ENCODE data around the gene BEST1.

The BEST1 gene

DNA sequence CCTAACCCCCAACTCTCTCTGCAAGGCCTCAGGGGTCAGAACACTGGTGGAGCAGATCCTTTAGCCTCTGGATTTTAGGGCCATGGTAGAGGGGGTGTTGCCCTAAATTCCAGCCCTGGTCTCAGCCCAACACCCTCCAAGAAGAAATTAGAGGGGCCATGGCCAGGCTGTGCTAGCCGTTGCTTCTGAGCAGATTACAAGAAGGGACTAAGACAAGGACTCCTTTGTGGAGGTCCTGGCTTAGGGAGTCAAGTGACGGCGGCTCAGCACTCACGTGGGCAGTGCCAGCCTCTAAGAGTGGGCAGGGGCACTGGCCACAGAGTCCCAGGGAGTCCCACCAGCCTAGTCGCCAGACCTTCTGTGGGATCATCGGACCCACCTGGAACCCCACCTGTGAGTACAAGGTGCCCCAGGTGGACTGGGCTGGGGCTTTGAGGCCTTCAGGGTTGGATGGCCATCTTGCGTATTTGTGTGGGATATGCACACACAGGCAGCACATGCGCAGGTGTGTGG is at the start of gene BEST1:
BEST1 (plus strand) TSS at position 317 of the 513 bp plus-strand sequence. CDS start 1,456 bp downstream, outside the sequence.
- DNase-seq, result no peak

DNA sequence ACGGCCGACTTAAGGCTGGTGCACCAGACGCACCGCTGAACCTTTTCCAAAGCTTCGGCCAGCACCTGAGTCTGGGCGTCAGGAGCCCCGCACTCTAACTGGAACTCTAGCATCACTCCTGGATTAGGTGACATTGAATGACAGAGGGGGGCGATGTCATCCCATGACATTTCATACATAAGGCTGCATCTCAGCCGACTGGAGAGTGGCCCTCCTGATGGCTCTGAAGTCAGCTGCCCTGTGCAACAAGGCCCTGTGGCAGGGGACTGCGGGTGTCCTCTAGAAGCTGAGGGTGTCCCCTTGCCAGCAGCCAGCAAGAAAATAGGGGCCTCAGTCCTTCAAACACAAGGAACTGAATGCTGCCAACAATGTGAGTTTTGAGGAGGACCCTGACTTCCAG is 48.8 kb upstream of the BEST1 start:
- DNase-seq, result no peak

DNA sequence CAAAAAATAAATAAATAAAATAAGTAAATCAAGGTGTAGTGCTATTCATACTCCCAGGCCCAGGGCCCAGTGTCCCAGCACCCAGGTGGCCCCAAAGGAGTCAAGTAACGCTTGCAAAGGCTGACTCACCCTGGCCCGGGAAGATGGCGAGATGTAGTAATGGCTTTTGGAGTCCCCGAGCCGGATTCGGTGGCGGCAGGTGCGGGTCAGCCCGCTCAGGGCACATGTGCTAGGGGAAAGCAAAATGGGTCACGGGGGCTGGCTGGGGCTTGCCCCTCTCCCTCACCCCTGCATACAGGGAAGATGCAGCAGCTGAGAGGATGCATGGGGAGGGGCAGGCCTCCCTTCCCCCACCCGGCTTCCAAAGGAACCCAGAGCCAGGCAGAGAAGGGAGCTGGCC is 47.8 kb upstream of the BEST1 start:
- DNase-seq, result no peak

DNA sequence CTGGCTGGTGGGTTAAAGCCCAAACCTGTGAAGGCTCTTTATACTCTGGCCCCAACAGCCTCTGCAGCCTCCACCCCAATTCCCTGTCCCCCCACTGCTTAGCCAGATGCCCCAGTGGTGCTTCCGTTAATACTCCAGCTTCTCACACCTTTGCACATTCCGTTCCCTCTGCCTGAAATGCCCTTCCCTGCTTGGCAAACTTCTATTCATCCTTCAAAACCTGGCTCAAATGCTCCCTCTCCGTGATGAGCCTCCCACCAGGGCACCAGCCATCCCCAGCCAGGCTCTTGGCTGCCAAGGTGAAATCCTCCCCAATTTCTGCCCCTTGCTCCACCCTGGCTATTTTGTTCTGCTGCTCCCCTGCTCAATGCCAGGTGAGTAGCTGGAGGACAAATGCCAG is 46.3 kb upstream of the BEST1 start:
- DNase-seq, result no peak

DNA sequence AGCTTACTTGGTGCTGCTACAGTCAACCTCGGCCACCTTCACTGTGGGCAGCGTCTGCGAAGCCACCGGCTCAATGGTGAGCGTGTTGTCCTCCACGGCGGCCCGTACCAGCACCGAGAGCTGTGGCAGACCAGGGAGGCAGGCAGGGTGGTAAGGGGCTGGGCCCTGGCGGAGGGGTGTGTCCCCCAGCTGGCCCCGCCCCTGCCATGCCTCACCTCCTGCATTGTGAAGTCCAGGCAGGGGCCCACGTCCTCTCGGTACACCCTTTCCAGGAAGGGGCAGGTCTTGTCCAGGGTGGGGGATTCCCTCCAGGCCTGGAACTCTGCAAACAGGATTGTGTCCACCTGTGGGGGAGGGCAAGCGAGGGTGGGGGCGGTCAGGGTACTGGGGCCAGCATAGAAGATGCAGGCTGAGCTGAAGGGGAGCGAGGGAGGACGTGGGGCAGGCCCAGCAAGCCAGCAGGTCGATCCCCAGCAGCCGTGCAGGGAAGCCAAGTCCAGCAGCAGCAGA is 45.6 kb upstream of the BEST1 start:
- no peak for DNase-seq

DNA sequence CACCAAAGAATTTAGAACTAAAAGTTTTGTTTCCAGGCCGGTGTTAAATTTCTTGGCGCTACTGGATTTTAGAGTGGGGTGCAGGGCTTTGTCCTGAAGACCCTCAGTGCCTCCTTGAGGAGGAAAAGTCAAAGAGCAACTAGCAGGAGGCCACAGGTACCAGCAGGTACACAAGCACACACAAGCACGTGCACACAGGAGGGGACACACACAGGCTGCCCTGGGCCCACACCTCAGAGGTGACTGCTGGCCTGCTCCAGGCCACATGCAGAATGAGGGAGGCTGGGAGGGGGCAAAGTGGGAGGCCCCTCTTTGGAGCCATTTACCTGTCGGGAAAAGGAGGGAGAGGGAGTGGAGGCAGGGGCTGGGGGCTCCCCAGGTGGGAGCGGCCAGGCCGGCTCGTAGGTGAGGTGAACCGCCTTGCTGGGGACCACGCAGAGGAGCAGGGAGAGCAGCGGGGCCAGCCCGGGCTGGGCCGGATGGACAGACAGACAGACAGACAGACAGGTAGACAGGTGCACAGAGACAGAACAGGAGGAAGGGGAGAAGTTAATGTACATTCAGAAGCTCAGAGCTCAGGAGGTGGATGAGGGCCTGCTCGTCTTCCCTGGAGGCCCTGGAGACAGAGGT is 45.0 kb upstream of the BEST1 start:
- DNase-seq, result no peak

DNA sequence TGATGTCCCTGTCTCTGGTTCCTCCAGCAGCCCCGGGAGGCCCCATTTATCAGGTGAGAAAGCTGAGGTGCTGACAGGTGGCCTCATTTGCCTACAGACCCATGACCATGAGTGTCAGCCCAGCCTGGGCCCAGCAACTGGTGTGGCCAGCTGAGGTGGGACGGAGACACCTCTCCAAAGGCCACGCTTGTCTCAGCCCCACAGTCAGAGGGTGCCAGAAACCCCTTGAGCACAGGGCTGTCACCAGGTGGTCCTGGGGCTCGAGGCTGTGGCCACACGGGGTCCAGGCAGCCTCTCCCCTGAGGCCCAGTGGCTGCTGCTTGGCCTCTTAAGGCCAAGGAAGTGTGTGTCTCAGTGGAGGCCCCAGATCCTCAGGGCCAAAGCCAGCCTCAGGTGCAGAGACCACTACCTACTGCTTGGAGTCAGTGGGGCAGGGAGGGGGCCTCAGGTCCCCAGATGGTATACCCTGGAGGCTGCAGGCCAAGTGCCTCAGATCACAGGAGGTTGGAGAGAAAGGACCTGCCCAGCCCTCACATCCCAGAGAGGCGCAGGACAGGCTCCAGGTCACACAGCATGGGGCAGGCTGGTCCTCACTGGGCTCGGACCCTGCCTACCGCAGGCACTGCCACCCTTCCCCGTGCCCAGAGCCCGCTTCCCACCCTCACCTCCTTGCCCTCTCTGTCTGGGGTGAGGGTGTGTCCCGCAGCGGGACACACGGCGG is 44.2 kb upstream of the BEST1 start:
- no peak for DNase-seq

DNA sequence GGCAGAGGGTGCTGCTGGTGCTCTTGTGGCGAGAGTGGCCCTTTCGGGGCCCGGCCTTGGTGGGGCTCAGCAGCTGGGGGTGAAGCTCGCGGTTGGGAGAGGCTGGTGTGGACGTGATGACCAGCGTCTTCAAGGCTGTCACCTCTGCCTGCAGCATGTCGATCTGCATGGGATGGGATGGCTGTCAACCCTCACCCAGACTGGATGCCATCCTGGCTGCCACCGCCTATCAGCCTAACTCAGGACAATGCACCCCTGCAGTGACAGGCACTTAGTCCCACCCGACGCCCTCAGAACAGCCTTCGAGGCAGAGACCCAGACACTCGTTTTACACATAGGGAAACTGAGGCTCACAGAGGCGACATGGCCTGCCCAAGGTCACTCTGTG is 43.6 kb upstream of the BEST1 start:
- no peak for DNase-seq

DNA sequence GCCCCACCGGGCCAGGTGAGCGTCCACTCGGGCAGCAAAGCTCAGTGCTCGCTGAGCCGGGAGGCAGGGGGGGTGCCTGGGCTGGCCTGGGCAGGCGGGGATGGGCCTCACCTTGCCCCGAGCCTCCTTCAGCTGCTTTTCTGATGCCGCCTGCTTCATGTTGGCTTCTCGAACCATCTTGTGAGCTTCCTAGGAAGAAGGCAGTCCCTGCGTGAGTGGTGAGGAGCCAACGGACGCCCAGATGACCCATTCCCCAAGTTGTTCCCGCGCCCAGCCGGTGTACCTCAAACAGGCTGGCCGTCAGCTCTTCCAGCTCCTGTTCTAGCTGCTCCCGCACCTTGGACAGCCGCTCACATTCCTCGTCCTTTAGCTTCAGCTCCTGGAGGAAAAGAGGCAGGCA is 42.9 kb upstream of the BEST1 start:
- DNase-seq, result no peak

DNA sequence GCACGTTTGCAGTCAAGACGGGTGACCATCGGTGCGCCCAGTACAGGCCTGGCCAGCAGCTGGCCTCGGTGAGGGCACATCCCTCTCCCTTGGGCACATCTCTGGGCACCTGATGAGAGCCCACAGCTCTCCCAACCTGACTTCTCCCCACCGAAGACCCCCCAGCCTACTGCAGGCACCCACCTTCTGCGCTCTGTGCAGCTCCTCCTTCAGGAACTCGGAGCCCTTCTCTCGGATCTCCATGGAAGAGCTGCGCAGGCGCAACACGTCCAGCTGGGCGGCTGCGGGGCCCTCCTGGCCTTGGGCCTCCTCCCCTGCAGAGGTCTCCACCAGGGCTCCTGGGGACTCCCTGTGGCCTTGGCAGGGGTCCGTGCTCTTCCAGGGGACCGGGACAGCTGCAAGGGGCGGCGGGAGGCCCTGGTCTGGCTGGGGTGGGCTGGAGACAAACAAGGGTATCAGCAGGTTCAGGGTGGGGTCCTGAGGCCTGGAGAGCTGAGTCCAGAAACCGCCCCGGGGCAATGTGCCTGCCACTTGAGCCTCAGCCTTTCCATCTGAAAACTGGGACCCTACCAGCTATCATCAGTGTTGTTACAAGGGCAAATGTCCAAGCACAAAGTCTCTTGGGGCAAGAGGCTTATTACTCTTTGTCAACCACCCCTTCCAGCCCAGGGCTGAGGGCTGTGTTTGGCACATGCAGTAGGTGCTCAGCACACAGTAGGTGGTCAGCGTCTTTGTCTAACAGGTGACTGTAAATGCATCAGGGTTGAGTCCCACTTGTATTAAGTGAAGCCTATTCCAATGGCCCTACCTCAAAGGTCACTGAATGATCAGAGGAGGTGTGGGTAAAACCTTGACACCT is 42.1 kb upstream of the BEST1 start:
- no peak for DNase-seq

DNA sequence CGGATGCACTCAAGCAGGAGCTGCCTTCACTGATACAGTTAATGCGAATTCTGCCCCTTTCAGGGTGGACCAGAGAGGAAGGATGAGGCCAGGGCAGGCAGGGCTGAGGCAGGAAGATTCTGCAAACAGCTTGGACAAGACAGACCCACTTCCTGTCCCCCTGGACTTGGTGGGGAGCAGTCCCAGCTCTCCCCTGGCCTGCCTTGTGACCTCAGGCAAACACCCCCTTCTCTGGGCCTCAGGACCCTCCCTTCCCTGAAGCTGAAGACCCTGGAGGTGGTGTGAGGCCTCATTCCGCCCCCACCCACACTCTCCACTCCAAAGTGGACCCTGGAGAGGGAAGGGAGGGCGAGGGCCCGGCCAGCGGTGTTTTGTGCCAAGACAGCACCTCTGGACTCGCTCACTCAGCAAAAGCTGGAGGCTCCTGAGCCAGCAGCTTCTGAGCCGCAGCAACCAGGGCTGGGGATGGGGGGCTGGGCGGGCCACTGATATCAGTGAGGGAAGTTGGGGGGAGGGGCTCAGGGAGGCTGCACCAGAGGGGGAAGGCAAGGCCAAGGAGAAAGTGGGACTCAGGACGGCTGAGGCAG is 41.3 kb upstream of the BEST1 start:
- DNase-seq, result no peak

DNA sequence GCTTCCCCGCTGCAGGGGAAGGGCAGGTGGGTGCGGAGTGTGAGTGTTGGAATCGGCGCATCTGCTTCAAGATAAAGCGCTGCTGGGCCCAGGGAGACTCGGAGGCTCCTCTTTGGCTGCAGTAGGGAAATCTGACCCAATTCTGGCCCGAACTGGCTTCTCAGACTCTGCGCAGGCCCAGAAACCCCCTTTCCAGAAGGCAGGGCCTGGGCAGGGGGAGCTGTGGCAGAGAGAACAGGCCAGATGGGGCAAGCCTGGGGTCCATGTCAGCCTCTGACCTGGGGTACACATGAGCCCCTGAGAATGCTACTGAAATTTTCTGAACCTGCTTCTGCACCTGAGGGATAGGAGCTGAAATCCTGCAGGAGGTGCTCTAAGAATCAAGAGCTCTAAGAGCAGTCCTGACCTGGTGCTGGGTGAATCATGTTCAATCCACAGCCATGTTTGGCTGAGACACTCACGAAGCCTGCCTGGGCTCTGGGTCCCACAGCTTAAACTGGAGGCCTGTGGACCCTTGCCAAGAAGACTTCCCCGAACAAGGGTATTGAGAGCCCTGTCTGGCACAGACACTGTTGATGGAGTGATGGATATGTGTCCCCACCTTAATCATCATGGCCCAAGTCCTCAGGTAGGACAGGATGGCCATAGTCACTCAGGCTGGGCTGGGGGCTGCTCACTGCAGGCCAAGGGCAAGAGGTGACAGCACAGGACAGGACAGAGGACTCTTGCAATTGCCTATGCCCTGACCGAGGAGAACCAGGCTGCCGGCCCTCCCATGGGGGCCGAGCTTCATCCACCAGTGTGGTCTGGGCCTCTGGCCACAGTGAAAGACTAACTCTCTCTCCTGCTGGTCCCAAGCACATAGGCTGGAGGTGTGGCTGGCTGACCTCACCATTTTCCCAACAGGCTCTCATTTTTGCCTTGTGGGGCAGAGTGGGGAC is 39.7 kb upstream of the BEST1 start:
- DNase-seq, result no peak

DNA sequence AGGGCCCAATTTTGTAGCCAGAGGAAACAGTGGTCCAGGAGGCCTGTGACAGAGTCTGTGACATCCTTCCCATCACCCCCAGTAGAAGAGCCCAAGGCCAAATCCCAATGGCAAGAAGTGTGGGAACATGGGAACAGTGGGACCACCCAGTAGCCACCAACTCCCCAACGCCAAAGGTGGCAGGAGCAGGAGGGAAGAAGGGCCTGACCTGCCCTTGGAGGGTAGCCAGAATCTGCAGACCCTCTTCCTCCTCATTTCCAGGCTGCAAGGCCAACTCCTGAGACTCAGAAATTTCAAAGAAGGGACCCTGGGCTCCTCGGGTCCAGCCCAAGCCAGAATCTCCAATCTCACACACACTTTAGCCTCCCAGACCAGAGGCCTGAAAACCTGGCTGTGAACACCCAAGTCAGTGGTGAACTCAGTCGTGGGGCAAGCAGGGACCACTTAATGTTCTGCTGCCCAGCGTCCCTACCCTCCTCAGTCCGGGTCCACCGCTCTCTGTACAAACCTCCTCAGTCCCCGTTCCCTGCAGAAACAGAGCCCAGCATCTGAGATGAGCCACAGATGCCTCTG is 38.9 kb upstream of the BEST1 start:
- DNase-seq, result no peak

DNA sequence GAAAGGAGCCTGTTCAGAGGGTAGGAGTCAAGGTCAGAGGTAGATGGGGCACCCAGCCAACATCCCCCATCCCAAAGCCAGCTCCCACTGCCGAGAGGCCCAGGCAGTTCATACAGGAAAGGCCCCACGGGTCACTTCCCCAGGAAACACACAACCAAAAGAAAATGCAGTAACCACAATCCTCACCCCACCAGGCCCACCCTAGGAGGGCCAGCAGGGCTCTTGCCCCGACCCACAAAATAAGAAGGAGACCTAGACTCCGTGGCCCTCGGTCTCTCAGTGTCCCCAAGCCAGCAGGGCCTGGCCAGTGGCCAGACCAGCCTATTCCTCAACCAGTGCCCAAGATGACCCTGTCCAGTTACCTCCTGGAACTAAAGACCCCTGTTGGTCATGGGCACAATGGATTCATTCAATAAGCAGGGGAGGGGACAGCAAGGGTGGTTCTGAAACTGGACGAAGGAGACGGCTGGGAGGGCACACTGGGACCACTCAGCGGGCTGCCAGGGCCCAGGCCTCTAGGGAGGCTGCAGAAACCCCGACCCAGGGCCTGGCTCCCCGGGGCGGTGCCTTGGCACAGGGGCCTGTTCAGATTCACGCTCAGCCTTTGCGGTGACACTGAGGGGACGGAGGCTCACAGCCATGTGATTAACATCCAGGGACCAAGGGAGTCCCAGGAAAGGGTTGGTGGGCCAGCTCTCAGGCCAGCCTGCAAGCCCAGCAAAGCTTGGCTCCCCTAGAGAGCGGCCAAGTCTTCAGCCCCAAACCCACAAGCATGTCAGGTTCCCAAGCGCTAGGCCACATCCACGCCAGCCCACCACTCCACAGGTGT is 38.2 kb upstream of the BEST1 start:
- DNase-seq, result no peak

DNA sequence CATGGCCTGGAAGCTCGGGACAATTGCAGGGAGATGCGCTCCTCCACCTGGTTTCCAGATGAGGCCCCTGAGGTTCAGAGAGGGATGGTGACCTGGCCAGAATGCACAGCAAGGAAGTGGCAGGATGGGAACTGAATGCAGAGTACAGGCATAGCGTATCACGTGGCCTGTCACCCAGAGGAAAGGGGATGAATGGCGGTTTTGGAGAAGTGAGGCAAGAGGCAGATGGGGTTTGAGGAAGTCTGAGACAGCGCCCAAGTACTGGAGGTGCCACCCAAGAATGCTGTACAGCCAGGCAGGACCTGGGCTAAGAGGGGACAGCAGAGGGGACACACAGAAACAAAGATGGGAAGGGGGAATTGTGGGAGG is 37.6 kb upstream of the BEST1 start:
- DNase-seq, result no peak

DNA sequence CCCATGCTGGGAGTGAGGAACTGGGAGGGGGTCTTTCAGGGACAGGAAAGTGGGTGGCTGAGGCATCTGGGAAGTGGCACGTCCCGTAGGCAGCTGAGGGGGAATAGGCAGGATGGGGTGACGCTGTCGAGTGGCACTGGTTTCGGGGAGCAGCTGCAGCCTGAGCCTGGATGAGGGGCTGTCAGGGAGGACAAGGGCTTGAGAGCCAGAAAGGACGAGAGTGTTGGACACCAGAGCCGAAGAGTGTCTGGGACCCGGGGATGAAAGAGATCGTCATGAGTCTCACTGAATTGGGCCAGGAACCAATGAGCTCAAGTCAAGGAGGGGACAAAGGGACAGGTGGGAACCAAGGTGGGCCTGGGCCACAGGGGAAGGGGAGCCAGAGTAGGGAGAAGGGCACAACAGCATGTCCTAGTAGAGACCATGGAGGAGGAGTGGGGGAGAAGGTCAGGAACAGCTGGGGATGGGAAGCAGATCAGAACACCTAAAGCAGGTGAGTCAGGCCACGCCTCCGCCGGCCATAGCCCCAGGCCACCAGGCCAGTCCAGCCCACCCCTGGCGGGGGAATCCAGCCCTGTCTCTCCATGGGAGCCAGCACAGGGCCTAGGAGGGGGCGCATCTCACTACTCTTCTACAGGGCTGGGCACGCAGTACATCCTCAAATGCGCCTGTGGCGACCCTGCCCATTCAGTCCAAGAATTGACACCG is 37.0 kb upstream of the BEST1 start:
- DNase-seq, result no peak

DNA sequence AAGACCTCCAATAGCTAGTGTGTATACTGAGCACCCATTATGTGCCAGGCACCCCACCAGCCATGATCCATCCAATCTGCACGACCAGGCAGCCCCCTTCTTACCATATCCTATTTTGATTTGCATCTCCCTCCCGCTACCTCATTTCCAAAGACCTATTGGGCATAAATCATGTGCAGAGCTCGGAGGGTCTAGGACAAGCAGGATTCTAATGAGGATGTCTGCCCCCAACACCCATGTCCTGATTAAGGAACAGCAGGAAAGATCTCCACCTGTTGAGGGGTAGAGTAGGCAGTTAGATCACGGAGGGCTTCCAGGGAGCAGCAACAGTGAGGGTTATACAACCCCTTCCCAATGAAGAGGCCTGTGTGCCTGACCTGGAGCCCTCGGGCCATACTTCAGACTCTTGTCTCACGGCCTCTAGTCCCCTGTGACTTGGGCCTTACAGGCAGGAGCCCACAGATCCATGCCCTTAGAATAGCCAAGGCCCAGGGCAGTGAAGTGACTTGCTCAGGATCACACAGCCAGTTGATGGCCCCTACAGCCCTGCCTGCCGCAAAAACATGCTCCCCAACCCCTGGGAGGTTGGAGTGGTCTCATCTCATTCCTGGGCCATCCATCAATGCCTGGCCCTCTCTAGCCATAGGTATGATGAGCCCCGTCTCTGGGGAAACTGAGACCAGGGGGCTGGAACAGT is 36.3 kb upstream of the BEST1 start:
- no peak for DNase-seq

DNA sequence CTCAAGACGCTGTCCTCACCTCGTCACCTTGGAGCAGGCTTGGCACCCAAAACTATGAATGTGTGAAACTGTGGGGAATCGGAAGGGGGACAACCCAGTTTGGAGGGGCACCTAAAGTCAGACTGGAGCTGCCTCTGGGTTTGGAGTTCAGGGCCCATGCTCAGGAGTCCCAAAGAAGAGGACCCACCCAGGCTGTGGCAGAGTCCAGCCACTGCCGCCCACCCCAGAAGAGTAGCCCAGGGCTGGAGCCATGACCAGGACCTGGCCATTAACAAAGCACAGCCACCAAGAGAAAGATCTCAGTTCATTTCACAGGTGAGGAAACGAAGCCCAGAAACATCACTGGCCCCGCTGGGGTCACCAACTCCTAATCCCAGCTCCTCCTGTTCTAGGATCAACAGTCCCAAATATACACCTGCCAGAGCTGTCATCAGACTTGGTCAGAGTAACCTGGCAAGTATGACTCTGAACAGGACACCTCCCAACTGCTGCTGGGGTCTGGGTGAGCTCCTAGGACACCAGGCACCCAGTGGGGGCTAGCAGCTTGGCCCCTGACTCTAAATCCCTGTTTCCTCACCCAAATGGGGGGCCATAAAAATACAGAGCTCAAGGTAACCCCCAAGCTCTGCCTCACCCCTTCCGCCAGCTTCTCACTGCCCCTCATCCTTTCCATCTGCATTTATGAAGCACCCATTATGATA is 35.5 kb upstream of the BEST1 start:
- no peak for DNase-seq
